Kidney epithelial cell (primary cell): ENCODE data around the gene APOC3. TPM values are rescaled to one million over a fixed set of nuclear protein-coding genes. Genes with fewer than 3 reads are reported as not detected.

ENCODE experiments used
- DNase-seq: peaks from one replicate; pipeline ENCODE4 v3.0.0-alpha.2; 2010; ENCODE audit warnings: low read depth
- H3K27me3 ChIP-seq: 2 replicates; pipeline ENCODE4 v1.6.0; 2011; ENCODE audit warnings: low read length; ENCODE audit not compliant: control insufficient read depth, insufficient read depth
- H3K36me3 ChIP-seq: 2 replicates; pipeline ENCODE4 v1.5.1; 2011; ENCODE audit warnings: low read length; ENCODE audit not compliant: control insufficient read depth, insufficient read depth
- H3K4me3 ChIP-seq: 2 replicates; pipeline ENCODE4 v1.5.1; 2011; ENCODE audit warnings: low read depth, mild to moderate bottlenecking, control low read depth, low read length
- total RNA-seq: library from RNA; depleted of rRNA; stranded (reverse); fragments of >200 nt; gene quantifications from 2 replicates; pipeline ENCODE4 v1.2.3, GENCODE V29; 2015
- TF ChIP-seq, protein P1 (sequence below): IDR thresholded peaks from 2 replicates; pipeline ENCODE4 v1.5.1; 2011; ENCODE audit warnings: mild to moderate bottlenecking, moderate library complexity, low read length, control low read depth, inconsistent platforms; ENCODE audit not compliant: insufficient read depth, poor library complexity, severe bottlenecking

Gene APOC3
- total RNA-seq, 1 donor from 2014 or later: not detected

DNA sequence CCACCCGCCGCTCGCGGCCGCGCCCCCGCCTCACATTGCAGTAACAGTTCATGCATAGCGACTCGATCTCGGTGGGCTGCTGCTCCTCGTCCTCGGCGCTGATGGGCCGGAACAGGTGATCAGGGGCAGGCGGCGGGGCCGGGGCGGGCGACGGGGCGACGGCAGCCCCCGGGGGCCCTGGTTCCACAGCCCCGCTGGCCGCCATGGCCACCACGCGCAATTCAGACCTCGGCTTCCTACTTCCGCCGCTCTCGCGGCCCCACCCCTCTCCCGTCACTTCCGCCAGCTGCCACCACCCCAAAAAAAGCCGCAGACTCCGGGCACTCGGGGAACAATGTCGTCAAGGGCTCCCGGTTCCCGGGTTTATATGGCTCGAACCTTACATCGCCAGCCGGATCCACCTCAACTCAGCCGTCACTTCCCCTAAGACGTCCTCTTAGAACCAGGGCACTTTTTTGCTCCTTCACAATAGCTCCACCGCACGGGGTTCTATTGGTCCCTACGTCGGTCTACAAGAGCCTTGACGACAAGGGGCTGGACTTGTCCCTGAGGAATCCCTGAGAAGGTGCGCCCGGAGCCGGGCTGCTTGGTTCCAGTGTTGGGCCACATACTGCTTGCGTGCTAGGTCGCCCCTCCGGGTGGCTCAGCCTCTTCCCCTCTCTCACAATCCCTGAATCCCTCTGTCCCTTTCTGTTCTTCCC is 41.8 kb upstream of the APOC3 start, which contains the start of gene ZPR1:
Gene ZPR1 (minus strand): TSS at position 238 of the 701 bp plus-strand sequence. CDS start 33 bp downstream, at position 205.
- DNase-seq: no peak
- TF ChIP-seq, protein P1, sequence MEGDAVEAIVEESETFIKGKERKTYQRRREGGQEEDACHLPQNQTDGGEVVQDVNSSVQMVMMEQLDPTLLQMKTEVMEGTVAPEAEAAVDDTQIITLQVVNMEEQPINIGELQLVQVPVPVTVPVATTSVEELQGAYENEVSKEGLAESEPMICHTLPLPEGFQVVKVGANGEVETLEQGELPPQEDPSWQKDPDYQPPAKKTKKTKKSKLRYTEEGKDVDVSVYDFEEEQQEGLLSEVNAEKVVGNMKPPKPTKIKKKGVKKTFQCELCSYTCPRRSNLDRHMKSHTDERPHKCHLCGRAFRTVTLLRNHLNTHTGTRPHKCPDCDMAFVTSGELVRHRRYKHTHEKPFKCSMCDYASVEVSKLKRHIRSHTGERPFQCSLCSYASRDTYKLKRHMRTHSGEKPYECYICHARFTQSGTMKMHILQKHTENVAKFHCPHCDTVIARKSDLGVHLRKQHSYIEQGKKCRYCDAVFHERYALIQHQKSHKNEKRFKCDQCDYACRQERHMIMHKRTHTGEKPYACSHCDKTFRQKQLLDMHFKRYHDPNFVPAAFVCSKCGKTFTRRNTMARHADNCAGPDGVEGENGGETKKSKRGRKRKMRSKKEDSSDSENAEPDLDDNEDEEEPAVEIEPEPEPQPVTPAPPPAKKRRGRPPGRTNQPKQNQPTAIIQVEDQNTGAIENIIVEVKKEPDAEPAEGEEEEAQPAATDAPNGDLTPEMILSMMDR: no peak
- H3K36me3 ChIP-seq: peaks cover 3% of the 10 kb centered on the region

DNA sequence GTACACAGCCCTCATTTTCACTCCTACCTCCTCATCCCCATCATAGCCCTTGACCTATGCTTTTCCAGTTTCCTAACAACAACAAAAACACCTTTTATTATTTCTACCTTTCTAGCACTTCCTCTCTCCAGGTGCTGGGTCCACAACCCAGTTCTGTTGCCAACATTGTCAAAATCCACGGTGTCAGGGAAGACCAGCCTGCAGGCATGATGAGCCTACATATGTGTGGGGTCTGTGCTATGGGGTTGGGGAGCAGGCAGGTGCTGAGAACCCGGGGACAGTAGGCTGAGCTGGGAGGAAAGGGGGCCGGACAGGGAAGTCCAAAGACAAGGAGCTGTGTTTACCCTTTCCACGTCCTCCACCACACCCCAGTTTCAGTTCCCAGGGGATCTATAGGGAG is 41.2 kb upstream of the APOC3 start:
- DNase-seq: no peak
- Histone ChIP-seq H3K36me3 (peaks cover 3% of the 10 kb centered on the region), H3K27me3 (peaks cover 2% of the 10 kb centered on the region), H3K4me3 (peak overlapping the region; percentile 92)
- TF ChIP-seq, protein P1: no peak

More for the DNA sequence above, 41.8 kb upstream of the APOC3 start, which contains the start of gene ZPR1:
- Histone ChIP-seq H3K27me3 (peaks cover 2% of the 10 kb centered on the region), H3K4me3 (peak within 1 kb of the TSS; percentile 92)

DNA sequence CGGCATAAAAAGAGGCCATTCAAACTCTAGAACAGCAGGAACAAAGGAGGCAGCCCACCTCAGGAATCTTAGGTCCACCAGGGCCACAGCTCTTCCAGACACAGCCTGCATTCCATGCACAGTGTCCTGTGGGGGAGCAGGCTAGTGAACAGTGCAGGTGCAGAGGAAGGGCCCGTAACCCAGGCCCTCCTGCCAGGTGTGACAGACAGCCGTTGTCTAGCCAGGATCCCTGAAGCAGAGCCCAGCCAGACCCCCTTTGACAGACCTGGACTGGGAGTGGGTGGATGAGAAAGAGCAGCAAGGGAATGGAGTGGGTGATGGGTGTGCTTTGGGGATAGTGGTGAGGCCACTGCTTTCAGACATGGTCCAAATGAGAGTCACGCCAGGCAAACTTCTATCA is 40.7 kb upstream of the APOC3 start:
- TF ChIP-seq, protein P1: no peak
- Histone ChIP-seq H3K36me3 (peaks cover 3% of the 10 kb centered on the region), H3K4me3 (no peak overlapping the region), H3K27me3 (peaks cover 2% of the 10 kb centered on the region)
- no peak for DNase-seq

DNA sequence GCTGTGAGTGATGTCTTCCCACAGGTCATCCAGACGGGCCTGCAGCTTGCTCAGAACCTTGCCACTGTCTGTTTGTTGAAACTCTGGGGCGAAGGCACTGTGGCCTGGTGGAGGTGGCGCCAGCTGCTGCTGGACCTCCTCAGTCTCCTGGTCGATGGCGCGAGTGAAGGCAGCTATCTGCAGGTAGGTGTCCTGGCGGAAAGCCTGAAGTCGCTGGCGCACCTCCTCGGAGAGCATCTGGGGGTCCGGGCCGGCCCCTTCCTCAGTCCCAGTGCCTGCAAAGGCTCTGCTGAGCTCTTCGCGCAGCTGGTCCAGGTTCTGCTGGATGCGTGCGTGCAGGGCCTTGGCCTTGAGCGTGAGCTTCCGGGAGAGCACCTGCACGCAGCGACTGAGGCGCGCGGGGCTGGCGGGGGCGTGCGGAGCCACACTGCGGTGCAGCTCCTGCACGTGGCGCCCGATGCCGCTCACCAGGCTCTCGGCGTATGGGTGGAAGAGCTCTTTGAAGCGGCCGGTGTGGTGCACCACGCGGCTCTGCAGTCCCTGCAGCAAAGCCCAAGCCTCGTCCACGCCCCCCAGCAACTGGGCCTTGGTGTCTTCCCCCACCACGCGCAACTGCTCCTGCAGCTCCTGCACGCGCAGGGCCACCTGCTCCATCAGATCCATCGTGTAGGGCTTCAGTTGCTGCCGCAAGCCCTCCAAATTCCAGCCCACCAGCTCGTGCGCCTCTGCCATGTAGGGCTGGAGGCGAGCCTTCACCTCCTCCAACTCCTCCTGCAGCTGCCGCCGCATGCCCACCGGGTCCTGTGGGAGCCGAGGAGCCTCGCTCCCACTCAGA is 39.3 kb upstream of the APOC3 start:
- H3K4me3 ChIP-seq: no peak overlapping the region
- peaks cover 2% of the 10 kb centered on the region for H3K27me3 ChIP-seq
- TF ChIP-seq, protein P1: no peak
- H3K36me3 ChIP-seq: peaks cover 2% of the 10 kb centered on the region
- DNase-seq: no peak

- H3K36me3 ChIP-seq: no peaks in the 10 kb centered on the region
- H3K27me3 ChIP-seq: peaks cover 2% of the 10 kb centered on the region
- TF ChIP-seq, protein P1: peak; percentile 92
- no peak overlapping the region for H3K4me3 ChIP-seq
- no peak for DNase-seq
Measured at GRCh38 chr11:116791002-116791812, 38.5 kb upstream of the APOC3 start.
